OCI-LY1 (cell line): ENCODE data around the gene RSPH1.

ENCODE experiments used
- H2AFZ ChIP-seq: fragments of 200-600 bp; sonication (generic), shearing (Covaris generic); 2 replicates; pipeline ENCODE4 v1.6.0; 2014; ENCODE audit warnings: antibody characterized with exemption, mild to moderate bottlenecking, low read length
- H3F3A ChIP-seq: fragments of 200-600 bp; sonication (generic), shearing (Covaris generic); 2 replicates; pipeline ENCODE4 v1.6.0; 2014; ENCODE audit warnings: mild to moderate bottlenecking, antibody characterized with exemption, low read length, moderate library complexity; ENCODE audit not compliant: insufficient read depth
- H3K27ac ChIP-seq: fragments of 200-600 bp; sonication (generic); 2 replicates; pipeline ENCODE4 v1.5.1; 2014; ENCODE audit warnings: low read length, mixed run types, mild to moderate bottlenecking, low read depth; ENCODE audit not compliant: poor library complexity, severe bottlenecking
- H3K27me3 ChIP-seq: fragments of 200-600 bp; sonication (generic); 2 replicates; pipeline ENCODE4 v1.6.0; 2014; ENCODE audit warnings: antibody characterized with exemption, mild to moderate bottlenecking, low read length, moderate library complexity; ENCODE audit not compliant: insufficient read depth
- H3K36me3 ChIP-seq: fragments of 200-600 bp; sonication (generic); 2 replicates; pipeline ENCODE4 v1.6.1; 2014; ENCODE audit warnings: mild to moderate bottlenecking, antibody characterized with exemption, low read length, moderate library complexity, mixed read lengths; ENCODE audit not compliant: insufficient read depth
- H3K4me1 ChIP-seq: fragments of 200-600 bp; sonication (generic); 2 replicates; pipeline ENCODE4 v1.5.1; 2014; ENCODE audit warnings: mild to moderate bottlenecking, low read length, moderate library complexity; ENCODE audit not compliant: insufficient read depth, severe bottlenecking
- H3K4me2 ChIP-seq: fragments of 200-600 bp; sonication (generic), shearing (Covaris generic); 2 replicates; pipeline ENCODE4 v1.6.1; 2014; ENCODE audit warnings: low read length
- H3K4me3 ChIP-seq: fragments of 200-600 bp; sonication (generic); 2 replicates; pipeline ENCODE4 v1.5.1; 2014; ENCODE audit warnings: low read length, low read depth, mild to moderate bottlenecking, mixed read lengths; ENCODE audit not compliant: poor library complexity, severe bottlenecking
- H3K79me2 ChIP-seq: fragments of 200-600 bp; shearing (Covaris generic); 2 replicates; pipeline ENCODE4 v1.6.1; 2016; ENCODE audit warnings: mixed run types, low read length, mixed read lengths; ENCODE audit not compliant: insufficient read depth
- H3K9ac ChIP-seq: fragments of 200-600 bp; sonication (generic), shearing (Covaris generic); 2 replicates; pipeline ENCODE4 v1.6.1; 2014; ENCODE audit warnings: mild to moderate bottlenecking, low read length, mixed read lengths
- H3K9me2 ChIP-seq: fragments of 200-600 bp; sonication (generic), shearing (Covaris generic); 2 replicates; pipeline ENCODE4 v1.6.1; 2014; ENCODE audit warnings: low read depth, mild to moderate bottlenecking, low read length, mixed read lengths
- H3K9me3 ChIP-seq: fragments of 200-600 bp; shearing (Covaris generic); 2 replicates; pipeline ENCODE4 v1.6.1; 2014; ENCODE audit warnings: low read length, mixed read lengths
- H4K20me1 ChIP-seq: fragments of 200-600 bp; sonication (generic), shearing (Covaris generic); 2 replicates; pipeline ENCODE4 v1.6.0; 2016; ENCODE audit warnings: mild to moderate bottlenecking, low read length; ENCODE audit not compliant: insufficient read depth
- EZH2 ChIP-seq: fragments of 200-600 bp; sonication (generic), shearing (Covaris generic); IDR thresholded peaks from 2 replicates; pipeline ENCODE4 v1.8.0; 2017; ENCODE audit warnings: borderline replicate concordance, mixed run types, mild to moderate bottlenecking, antibody characterized with exemption, low read length, moderate library complexity, mixed read lengths
- TF ChIP-seq, protein P1 (sequence below): fragments of 200-600 bp; sonication (generic), shearing (Covaris generic); IDR thresholded peaks from 2 replicates; pipeline ENCODE4 v1.5.1; 2017; ENCODE audit warnings: mild to moderate bottlenecking, antibody characterized with exemption, low read length, moderate library complexity, mixed read lengths

Gene RSPH1

DNA sequence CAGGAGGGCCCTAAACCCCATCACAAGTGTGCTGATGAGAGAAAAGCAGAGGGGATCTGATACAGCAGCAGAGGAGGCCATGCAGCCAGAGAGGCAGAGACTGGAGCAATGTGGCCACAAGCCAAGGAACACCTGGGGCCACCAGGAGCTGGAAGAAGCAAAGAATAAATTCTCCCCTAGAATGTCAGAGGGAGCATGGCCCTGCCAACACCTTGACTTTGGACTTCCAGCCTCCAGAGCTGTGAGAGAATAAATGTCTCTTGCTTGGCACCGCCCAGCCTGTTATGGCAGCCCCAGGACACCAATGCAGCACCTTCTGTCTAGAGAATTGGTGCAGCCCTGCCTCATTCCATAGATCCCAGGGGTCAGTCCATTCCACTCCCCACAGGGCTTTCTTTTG, 67.0 kb downstream of the RSPH1 start:
- H3K27me3 ChIP-seq = peaks cover 13% of the 10 kb centered on the region; the same call in 1 of the 2 replicates
- no peaks in the 10 kb centered on the region for H3K79me2 ChIP-seq
- no peaks in the 10 kb centered on the region for H3K36me3 ChIP-seq
- H3K27ac ChIP-seq = no peak overlapping the region
- H3K4me2 ChIP-seq = no peak overlapping the region
- no peak overlapping the region for H3K4me3 ChIP-seq
- no peak overlapping the region for H2AFZ ChIP-seq
- TF ChIP-seq, protein P1, sequence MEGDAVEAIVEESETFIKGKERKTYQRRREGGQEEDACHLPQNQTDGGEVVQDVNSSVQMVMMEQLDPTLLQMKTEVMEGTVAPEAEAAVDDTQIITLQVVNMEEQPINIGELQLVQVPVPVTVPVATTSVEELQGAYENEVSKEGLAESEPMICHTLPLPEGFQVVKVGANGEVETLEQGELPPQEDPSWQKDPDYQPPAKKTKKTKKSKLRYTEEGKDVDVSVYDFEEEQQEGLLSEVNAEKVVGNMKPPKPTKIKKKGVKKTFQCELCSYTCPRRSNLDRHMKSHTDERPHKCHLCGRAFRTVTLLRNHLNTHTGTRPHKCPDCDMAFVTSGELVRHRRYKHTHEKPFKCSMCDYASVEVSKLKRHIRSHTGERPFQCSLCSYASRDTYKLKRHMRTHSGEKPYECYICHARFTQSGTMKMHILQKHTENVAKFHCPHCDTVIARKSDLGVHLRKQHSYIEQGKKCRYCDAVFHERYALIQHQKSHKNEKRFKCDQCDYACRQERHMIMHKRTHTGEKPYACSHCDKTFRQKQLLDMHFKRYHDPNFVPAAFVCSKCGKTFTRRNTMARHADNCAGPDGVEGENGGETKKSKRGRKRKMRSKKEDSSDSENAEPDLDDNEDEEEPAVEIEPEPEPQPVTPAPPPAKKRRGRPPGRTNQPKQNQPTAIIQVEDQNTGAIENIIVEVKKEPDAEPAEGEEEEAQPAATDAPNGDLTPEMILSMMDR = no peak
- TF ChIP-seq EZH2 = no peak
- peaks cover 7% of the 10 kb centered on the region for H3K9me3 ChIP-seq
- no peaks in the 10 kb centered on the region for H3K9me2 ChIP-seq
- H3K9ac ChIP-seq = no peak overlapping the region
- no peaks in the 10 kb centered on the region for H3K4me1 ChIP-seq
- H4K20me1 ChIP-seq = no peaks in the 10 kb centered on the region
- no peaks in the 10 kb centered on the region for H3F3A ChIP-seq

DNA sequence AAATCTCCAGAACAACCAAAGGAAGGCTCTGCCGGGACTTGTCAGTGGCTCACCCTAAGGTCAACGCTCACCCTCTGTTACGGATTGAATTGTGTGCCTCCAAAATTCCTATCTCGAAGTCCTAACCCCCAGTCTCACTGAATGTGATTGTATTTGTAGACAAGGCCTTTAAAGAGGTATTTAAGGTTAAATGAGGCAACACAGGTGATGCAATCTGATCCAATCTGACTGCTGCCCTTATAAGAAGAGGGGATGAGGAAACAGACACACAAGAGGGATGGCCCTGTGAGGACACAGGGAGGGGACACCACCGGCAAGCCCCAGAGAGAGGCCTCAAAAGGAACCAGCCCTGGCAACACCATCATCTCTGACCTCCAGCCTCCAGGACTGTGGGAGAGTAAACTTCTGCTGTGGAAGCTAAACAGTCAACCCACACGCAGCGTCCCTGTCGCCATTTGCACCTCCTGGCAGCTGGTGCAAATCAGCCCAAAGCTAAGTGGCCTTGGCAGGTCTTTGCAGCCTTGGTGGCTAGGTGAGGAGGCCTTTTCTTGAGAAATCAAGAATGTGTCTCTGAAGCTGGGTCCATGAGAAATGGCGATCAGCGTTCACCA, 68.1 kb downstream of the RSPH1 start:
- H3K9me2 ChIP-seq = no peaks in the 10 kb centered on the region
- no peak overlapping the region for H3K4me3 ChIP-seq
- H3F3A ChIP-seq = no peaks in the 10 kb centered on the region
- no peak for TF ChIP-seq EZH2
- TF ChIP-seq, protein P1 = no peak
- no peaks in the 10 kb centered on the region for H3K4me1 ChIP-seq
- peaks cover 8% of the 10 kb centered on the region; the same call in 1 of the 2 replicates for H3K27me3 ChIP-seq
- no peaks in the 10 kb centered on the region for H3K79me2 ChIP-seq
- no peaks in the 10 kb centered on the region for H4K20me1 ChIP-seq
- no peak overlapping the region for H2AFZ ChIP-seq
- no peak overlapping the region for H3K4me2 ChIP-seq
- H3K36me3 ChIP-seq = no peaks in the 10 kb centered on the region
- H3K9me3 ChIP-seq = peaks cover 6% of the 10 kb centered on the region
- no peak overlapping the region for H3K9ac ChIP-seq
- H3K27ac ChIP-seq = no peak overlapping the region

DNA sequence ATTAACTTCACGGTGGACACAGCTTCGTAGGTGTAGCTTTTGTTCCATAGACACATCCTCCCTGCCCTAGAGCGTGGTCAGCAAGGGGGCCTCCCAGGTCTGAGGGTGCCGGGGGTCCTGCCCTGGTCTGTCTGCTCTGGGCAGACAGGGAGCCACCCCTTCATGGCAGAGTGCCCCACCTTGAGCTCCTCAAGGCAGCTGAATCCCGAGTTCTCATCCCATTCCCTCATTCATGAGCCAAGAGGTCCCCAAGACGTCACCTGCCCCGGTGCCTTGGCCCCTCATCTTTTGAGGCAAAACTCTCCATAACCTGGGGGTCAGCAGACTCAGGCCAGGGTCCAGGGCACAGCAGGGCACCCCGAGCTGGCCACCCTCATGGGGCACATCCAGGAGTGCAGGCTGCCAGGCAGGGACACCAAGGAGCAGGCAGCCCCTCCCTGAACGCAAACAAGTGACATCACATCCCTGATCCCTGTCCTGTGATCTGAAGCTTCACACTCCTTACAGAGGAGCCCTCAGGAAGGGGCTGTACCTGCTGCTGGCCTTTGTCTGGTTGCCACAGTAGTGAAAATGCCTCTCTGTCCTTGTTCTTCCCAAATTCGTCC, 69.0 kb downstream of the RSPH1 start:
- H3F3A ChIP-seq = no peaks in the 10 kb centered on the region
- no peaks in the 10 kb centered on the region for H3K9me2 ChIP-seq
- no peaks in the 10 kb centered on the region for H3K9me3 ChIP-seq
- no peaks in the 10 kb centered on the region for H3K4me1 ChIP-seq
- H3K36me3 ChIP-seq = no peaks in the 10 kb centered on the region
- no peak overlapping the region for H3K27ac ChIP-seq
- TF ChIP-seq, protein P1 = no peak
- no peak for TF ChIP-seq EZH2
- no peak overlapping the region for H2AFZ ChIP-seq
- H3K27me3 ChIP-seq = no peaks in the 10 kb centered on the region
- H4K20me1 ChIP-seq = no peaks in the 10 kb centered on the region
- H3K4me2 ChIP-seq = no peak overlapping the region
- H3K4me3 ChIP-seq = no peak overlapping the region
- no peaks in the 10 kb centered on the region for H3K79me2 ChIP-seq
- H3K9ac ChIP-seq = no peak overlapping the region
